Bronchial epithelial cell (primary cell): ENCODE data around the gene MRTFA. TPM values are rescaled to one million over a fixed set of nuclear protein-coding genes. Genes with fewer than 3 reads are reported as not detected.

ENCODE experiments used
- DNase-seq: peaks from one replicate; pipeline ENCODE4 v3.0.0-alpha.2; 2010; ENCODE audit warnings: low read depth
- FAIRE-seq: peaks from 2 replicates; lab custom pipeline; 2011; peaks lifted over from hg19 to GRCh38; lab: Jason Lieb, UNC
- H3K27me3 ChIP-seq: 2 replicates; pipeline ENCODE4 v1.5.1; 2011; ENCODE audit warnings: low read length; ENCODE audit not compliant: control insufficient read depth, insufficient read depth
- H3K36me3 ChIP-seq: 2 replicates; pipeline ENCODE4 v1.5.1; 2011; ENCODE audit warnings: low read length; ENCODE audit not compliant: control insufficient read depth, insufficient read depth
- H3K4me3 ChIP-seq: 2 replicates; pipeline ENCODE4 v1.5.1; 2011; ENCODE audit warnings: mild to moderate bottlenecking, low read depth, low read length, control low read depth
- total RNA-seq: library from RNA; depleted of rRNA; stranded (reverse); fragments of >200 nt; gene quantifications from 2 replicates; pipeline ENCODE4 v1.2.1, GENCODE V29; 2014
- TF ChIP-seq, protein P1 (sequence below): IDR thresholded peaks from 2 replicates; pipeline ENCODE4 v1.5.1; 2011; ENCODE audit warnings: mild to moderate bottlenecking, moderate library complexity, low read length, control low read depth, inconsistent platforms; ENCODE audit not compliant: insufficient read depth, severe bottlenecking

The MRTFA gene
- total RNA-seq, 1 donor from 2014 or later, result 25.3 TPM

- DNase-seq (no peak), FAIRE-seq (no peak)
- no peak overlapping the region for H3K4me3 ChIP-seq
- no peaks in the 10 kb centered on the region for H3K27me3 ChIP-seq
- TF ChIP-seq, protein P1, sequence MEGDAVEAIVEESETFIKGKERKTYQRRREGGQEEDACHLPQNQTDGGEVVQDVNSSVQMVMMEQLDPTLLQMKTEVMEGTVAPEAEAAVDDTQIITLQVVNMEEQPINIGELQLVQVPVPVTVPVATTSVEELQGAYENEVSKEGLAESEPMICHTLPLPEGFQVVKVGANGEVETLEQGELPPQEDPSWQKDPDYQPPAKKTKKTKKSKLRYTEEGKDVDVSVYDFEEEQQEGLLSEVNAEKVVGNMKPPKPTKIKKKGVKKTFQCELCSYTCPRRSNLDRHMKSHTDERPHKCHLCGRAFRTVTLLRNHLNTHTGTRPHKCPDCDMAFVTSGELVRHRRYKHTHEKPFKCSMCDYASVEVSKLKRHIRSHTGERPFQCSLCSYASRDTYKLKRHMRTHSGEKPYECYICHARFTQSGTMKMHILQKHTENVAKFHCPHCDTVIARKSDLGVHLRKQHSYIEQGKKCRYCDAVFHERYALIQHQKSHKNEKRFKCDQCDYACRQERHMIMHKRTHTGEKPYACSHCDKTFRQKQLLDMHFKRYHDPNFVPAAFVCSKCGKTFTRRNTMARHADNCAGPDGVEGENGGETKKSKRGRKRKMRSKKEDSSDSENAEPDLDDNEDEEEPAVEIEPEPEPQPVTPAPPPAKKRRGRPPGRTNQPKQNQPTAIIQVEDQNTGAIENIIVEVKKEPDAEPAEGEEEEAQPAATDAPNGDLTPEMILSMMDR, result no peak
- H3K36me3 ChIP-seq, result no peaks in the 10 kb centered on the region
Observed at GRCh38 chr22:40521046-40521445, 115.5 kb downstream of the MRTFA start.

GRCh38 chr22:40520562-40520961 lies 116.0 kb downstream of the MRTFA start:
- TF ChIP-seq, protein P1, result no peak
- DNase-seq, result no peak

DNA sequence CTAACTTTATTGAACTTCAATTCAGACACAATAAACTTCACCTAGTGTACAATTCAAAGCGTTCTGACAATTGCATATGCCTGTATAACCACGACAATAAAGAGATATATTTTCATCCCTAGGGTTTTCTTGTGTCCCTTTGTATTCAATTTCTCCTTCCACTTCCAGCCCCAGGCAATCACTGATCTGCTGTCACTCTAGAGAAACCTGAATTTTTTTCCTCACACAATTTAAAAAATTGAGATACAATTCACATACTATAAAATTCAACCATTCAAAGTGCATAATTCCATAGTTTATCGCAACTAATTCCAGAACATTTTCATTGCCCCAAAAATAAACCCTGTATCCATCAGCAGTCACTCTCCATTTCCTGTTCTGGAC lies 116.6 kb downstream of the MRTFA start:
- DNase-seq (no peak), FAIRE-seq (no peak)
- TF ChIP-seq, protein P1, result no peak
- Histone ChIP-seq H3K36me3 (no peaks in the 10 kb centered on the region), H3K27me3 (no peaks in the 10 kb centered on the region), H3K4me3 (no peak overlapping the region)

More at GRCh38 chr22:40520562-40520961, 116.0 kb downstream of the MRTFA start:
- Histone ChIP-seq H3K36me3 (no peaks in the 10 kb centered on the region), H3K4me3 (no peak overlapping the region), H3K27me3 (no peaks in the 10 kb centered on the region)
- FAIRE-seq, result no peak

- TF ChIP-seq, protein P1, result no peak
- H3K4me3 ChIP-seq, result no peak overlapping the region
- H3K27me3 ChIP-seq, result no peaks in the 10 kb centered on the region
- H3K36me3 ChIP-seq, result no peaks in the 10 kb centered on the region
- FAIRE-seq, result no peak
- DNase-seq, result no peak
Observed at GRCh38 chr22:40519284-40519947, 117.1 kb downstream of the MRTFA start.

GRCh38 chr22:40518840-40519239 lies 117.7 kb downstream of the MRTFA start:
- H3K36me3 ChIP-seq, result no peaks in the 10 kb centered on the region
- FAIRE-seq, result no peak
- TF ChIP-seq, protein P1, result no peak
- DNase-seq, result no peak
- no peak overlapping the region for H3K4me3 ChIP-seq
- no peaks in the 10 kb centered on the region for H3K27me3 ChIP-seq

GRCh38 chr22:40517631-40518030 lies 118.9 kb downstream of the MRTFA start:
- TF ChIP-seq, protein P1, result no peak
- DNase-seq (no peak), FAIRE-seq (no peak)
- Histone ChIP-seq H3K4me3 (no peak overlapping the region), H3K27me3 (no peaks in the 10 kb centered on the region), H3K36me3 (no peaks in the 10 kb centered on the region)
